BJ (cell line): ENCODE data around the gene VAMP5. TPM values are rescaled to one million over a fixed set of nuclear protein-coding genes. Genes with fewer than 3 reads are reported as not detected.

Source experiments
- CTCF ChIA-PET: fragments of 350-600 bp; formaldehyde crosslinking; extraction: SDS; loops from one replicate; lab custom pipeline; 2021; ENCODE audit warnings: antibody characterized with exemption, inconsistent platforms; lab: Yijun Ruan, JAX
- POLR2A ChIA-PET: fragments of 300-600 bp; sonication (Branson Sonifier 250); formaldehyde crosslinking; extraction: SDS; loops from one replicate; lab custom pipeline; 2021; ENCODE audit warnings: antibody characterized with exemption; lab: Charles Lee
- DNase-seq: peaks from one replicate; pipeline ENCODE4 v3.0.0-alpha.2; 2011; ENCODE audit warnings: low read depth
- H3K27me3 ChIP-seq: 2 replicates; pipeline ENCODE4 v1.6.0; 2011; ENCODE audit warnings: low read length; ENCODE audit not compliant: control insufficient read depth, insufficient read depth
- H3K36me3 ChIP-seq: 2 replicates; pipeline ENCODE4 v1.5.1; 2011; ENCODE audit warnings: low read length; ENCODE audit not compliant: control insufficient read depth, insufficient read depth
- H3K4me3 ChIP-seq: 2 replicates; pipeline ENCODE4 v1.5.1; 2011; ENCODE audit warnings: low read depth, mild to moderate bottlenecking, control low read depth, low read length
- CTCF ChIP-seq: IDR thresholded peaks from 2 replicates; pipeline ENCODE4 v1.5.1; 2011; ENCODE audit warnings: low read depth, mild to moderate bottlenecking, control low read depth, inconsistent platforms, low read length, moderate library complexity; ENCODE audit not compliant: insufficient read depth
- polyA plus RNA-seq: library from polyadenylated mRNA; depleted of rRNA; stranded (reverse); fragments of >200 nt; gene quantifications from 2 replicates; pipeline ENCODE4 v1.2.3, GENCODE V29; 2011

The VAMP5 gene
- polyA plus RNA-seq, 1 experiment: 161 TPM

- Histone ChIP-seq H3K4me3 (no peak overlapping the region), H3K27me3 (no peaks in the 10 kb centered on the region), H3K36me3 (no peaks in the 10 kb centered on the region)
- no peak for DNase-seq
- TF ChIP-seq CTCF: no peak
- POLR2A ChIA-PET: no interaction called here
- CTCF ChIA-PET: no interaction called here
These were observed 1.7 kb upstream of the VAMP5 start for GRCh38 chr2:85582492-85582891.

- Histone ChIP-seq H3K36me3 (no peaks in the 10 kb centered on the region), H3K4me3 (peak overlapping the region; percentile 61), H3K27me3 (no peaks in the 10 kb centered on the region)
- no peak for DNase-seq
- POLR2A ChIA-PET: interaction anchor here (0.6 kb wide), 1 partner anchor 14 kb away, joined by 5 read pairs; no protein-coding TSS in a partner anchor
- CTCF ChIA-PET: interaction anchor here (0.7 to 1.6 kb wide), 2 partner anchors 8 to 27 kb away, joined by 3 to 4 read pairs; no protein-coding TSS in a partner anchor
- TF ChIP-seq CTCF: no peak
These were observed 421 bp upstream of the VAMP5 start for GRCh38 chr2:85583667-85584353.

GRCh38 chr2:85584857-85585780 is 888 bp downstream of the VAMP5 start:
- POLR2A ChIA-PET: interaction anchor here (0.6 kb wide), 2 partner anchors 13 to 27 kb away, joined by 4 to 5 read pairs; partner anchors contain the start of gene C2orf68
- CTCF ChIA-PET: interaction anchor here (1.0 to 1.6 kb wide), 3 partner anchors 9 to 33 kb away, joined by 4 read pairs; no protein-coding TSS in a partner anchor
- H3K4me3 ChIP-seq: peak overlapping the region; percentile 61
- TF ChIP-seq CTCF: no peak
- no peaks in the 10 kb centered on the region for H3K27me3 ChIP-seq
- H3K36me3 ChIP-seq: no peaks in the 10 kb centered on the region
- no peak for DNase-seq

GRCh38 chr2:85585781-85586105 is 1.5 kb downstream of the VAMP5 start:
- POLR2A ChIA-PET: interaction anchor here (0.6 kb wide), 1 partner anchor 26 kb away, joined by 4 read pairs; the partner anchor contains the start of gene C2orf68
- no peak overlapping the region for H3K4me3 ChIP-seq
- no peak for DNase-seq
- TF ChIP-seq CTCF: no peak
- CTCF ChIA-PET: interaction anchor here (1.0 to 1.3 kb wide), 2 partner anchors 9 to 34 kb away, joined by 4 read pairs; no protein-coding TSS in a partner anchor
- no peaks in the 10 kb centered on the region for H3K27me3 ChIP-seq
- no peaks in the 10 kb centered on the region for H3K36me3 ChIP-seq

- ChIA-PET CTCF (interaction anchor here (1.1 to 1.6 kb wide), 2 partner anchors 17 to 36 kb away, joined by 3 to 4 read pairs; no protein-coding TSS in a partner anchor), POLR2A (no interaction called here)
- no peak for TF ChIP-seq CTCF
- Histone ChIP-seq H3K36me3 (peaks cover 1% of the 10 kb centered on the region; the same call in 1 of the 2 replicates), H3K27me3 (no peaks in the 10 kb centered on the region), H3K4me3 (no peak overlapping the region)
- no peak for DNase-seq
These were observed 4.0 kb downstream of the VAMP5 start for GRCh38 chr2:85588236-85588635.
